ENCODE data around the gene SORL1. TPM values are rescaled to one million over a fixed set of nuclear protein-coding genes. Genes with fewer than 3 reads are reported as not detected.

SORL1 gene
- total RNA-seq, 1 donor from 2014 or later = 46.0 TPM

DNA sequence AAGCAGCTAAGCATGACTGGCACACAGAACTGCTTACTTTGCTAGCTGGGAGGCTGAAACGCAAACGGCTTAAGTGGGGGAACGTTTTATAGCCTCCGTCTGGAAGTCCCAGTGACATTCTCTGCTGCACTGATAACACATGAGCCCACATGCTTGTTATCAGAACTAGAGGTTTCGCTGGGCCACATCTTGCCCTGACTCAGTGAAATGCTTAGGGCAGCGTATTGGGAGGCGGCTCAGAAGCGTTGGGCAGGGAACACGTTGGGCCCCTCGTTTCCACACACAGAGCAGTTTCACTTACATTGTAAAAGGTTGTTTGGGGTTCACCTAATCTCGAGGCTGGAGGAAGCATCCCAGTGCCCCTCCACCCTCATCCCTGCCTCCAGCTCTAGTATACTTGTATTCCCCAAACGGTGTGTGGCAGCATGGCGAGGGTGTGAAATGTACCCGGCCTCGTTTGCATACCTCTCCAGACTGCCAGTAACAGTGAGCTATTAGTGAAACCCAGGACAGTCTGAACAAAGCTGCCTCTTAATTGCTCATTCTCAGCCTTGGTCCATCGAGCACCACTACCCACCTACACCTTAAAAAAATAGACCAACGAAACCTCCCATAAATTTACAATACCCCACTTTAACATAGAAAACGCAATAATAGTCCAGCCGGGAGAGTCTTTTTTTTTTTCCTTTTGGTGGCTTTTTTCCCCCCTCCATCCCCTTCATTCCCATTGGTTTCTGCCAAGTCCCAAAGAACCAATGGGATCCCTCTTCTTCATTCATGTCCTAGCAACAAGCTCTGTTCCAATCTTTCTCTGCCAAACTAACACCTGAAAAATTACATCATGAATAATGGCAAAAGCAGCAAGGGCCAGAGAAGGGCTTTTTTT, 219.4 kb downstream of the SORL1 start:
- Histone ChIP-seq H3K4me2 (no peak overlapping the region), H2AFZ (replicated peaks) (no peak overlapping the region), H3K4me1 (peaks cover 8% of the 10 kb centered on the region), H3K36me3 (no peaks in the 10 kb centered on the region), H3K79me2 (ENCODE audit: low read depth) (no peaks in the 10 kb centered on the region), H4K20me1 (ENCODE audit: low read depth) (no peaks in the 10 kb centered on the region), H3K9me3 (ENCODE audit: low read depth) (no peaks in the 10 kb centered on the region), H3F3A (ENCODE audit: low read depth) (no peaks in the 10 kb centered on the region), H3K4me3 (no peak overlapping the region), H3K27ac (no peak overlapping the region), H3K27me3 (no peaks in the 10 kb centered on the region), H3K9ac (no peak overlapping the region)
- TF ChIP-seq CTCF (IDR thresholded peaks at IDR 0.05) (no peak), EZH2 (IDR thresholded peaks at IDR 0.05) (no peak), EZH2phosphoT487 (IDR thresholded peaks at IDR 0.05) (no peak)
- peaks cover 3% of the 10 kb centered on the region for H3K9me3 Mint-ChIP-seq
- no peak overlapping the region for H3K4me3 Mint-ChIP-seq
- H3K27me3 Mint-ChIP-seq (ENCODE audit: insufficient read depth, low read depth) = peaks cover under 1% of the 10 kb centered on the region
- H3K4me1 Mint-ChIP-seq = peaks cover 26% of the 10 kb centered on the region
- H3K27ac Mint-ChIP-seq = peak overlapping the region; percentile 58
- no peaks in the 10 kb centered on the region for H3K36me3 Mint-ChIP-seq
- DNase-seq (ENCODE audit: low spot score) = no peak

- no peak overlapping the region for H3K4me3 Mint-ChIP-seq
- no peak overlapping the region for H3K4me2 ChIP-seq
- peak overlapping the region; percentile 0 for H2AFZ ChIP-seq (replicated peaks)
- H3K9me3 ChIP-seq (ENCODE audit: low read depth) = no peaks in the 10 kb centered on the region
- H3K27me3 Mint-ChIP-seq (ENCODE audit: insufficient read depth, low read depth) = no peaks in the 10 kb centered on the region
- no peak overlapping the region for H3K27ac Mint-ChIP-seq
- no peak overlapping the region for H3K27ac ChIP-seq
- DNase-seq (ENCODE audit: low spot score) = no peak
- no peaks in the 10 kb centered on the region for H3K27me3 ChIP-seq
- H3K9me3 Mint-ChIP-seq = no peaks in the 10 kb centered on the region
- no peaks in the 10 kb centered on the region for H3K36me3 Mint-ChIP-seq
- no peak overlapping the region for H3K4me3 ChIP-seq
- peaks cover 8% of the 10 kb centered on the region for H3K4me1 ChIP-seq
- no peaks in the 10 kb centered on the region for H4K20me1 ChIP-seq (ENCODE audit: low read depth)
- no peaks in the 10 kb centered on the region for H3K79me2 ChIP-seq (ENCODE audit: low read depth)
- TF ChIP-seq EZH2phosphoT487 (IDR thresholded peaks at IDR 0.05) = no peak
- no peaks in the 10 kb centered on the region for H3F3A ChIP-seq (ENCODE audit: low read depth)
- peaks cover 26% of the 10 kb centered on the region for H3K4me1 Mint-ChIP-seq
- no peak overlapping the region for H3K9ac ChIP-seq
- no peaks in the 10 kb centered on the region for H3K36me3 ChIP-seq
Observed at GRCh38 chr11:121672630-121673487, 220.7 kb downstream of the SORL1 start.

- no peak overlapping the region for H3K27ac Mint-ChIP-seq
- Histone ChIP-seq H3K9ac (no peak overlapping the region), H3K4me1 (no peaks in the 10 kb centered on the region), H3K27ac (no peak overlapping the region), H2AFZ (replicated peaks) (no peak overlapping the region), H3F3A (ENCODE audit: low read depth) (no peaks in the 10 kb centered on the region), H3K36me3 (no peaks in the 10 kb centered on the region), H4K20me1 (ENCODE audit: low read depth) (no peaks in the 10 kb centered on the region), H3K79me2 (ENCODE audit: low read depth) (no peaks in the 10 kb centered on the region), H3K4me3 (no peak overlapping the region), H3K4me2 (no peak overlapping the region), H3K27me3 (no peaks in the 10 kb centered on the region), H3K9me3 (ENCODE audit: low read depth) (no peaks in the 10 kb centered on the region)
- H3K4me1 Mint-ChIP-seq = no peaks in the 10 kb centered on the region
- no peak overlapping the region for H3K4me3 Mint-ChIP-seq
- DNase-seq (ENCODE audit: low spot score) = no peak
- no peaks in the 10 kb centered on the region for H3K36me3 Mint-ChIP-seq
- TF ChIP-seq CTCF (IDR thresholded peaks at IDR 0.05) (no peak), EZH2phosphoT487 (IDR thresholded peaks at IDR 0.05) (no peak), EZH2 (IDR thresholded peaks at IDR 0.05) (no peak)
- H3K27me3 Mint-ChIP-seq (ENCODE audit: insufficient read depth, low read depth) = peaks cover 2% of the 10 kb centered on the region
- H3K9me3 Mint-ChIP-seq = no peaks in the 10 kb centered on the region
Observed at GRCh38 chr11:121681550-121682268, 229.6 kb downstream of the SORL1 start.

Other genes with a start within 250 kb of the SORL1 start
- 43.3 and 80.7 TPM in 2 replicates for gene SC5D, start 159.5 kb upstream of the SORL1 start, total RNA-seq (ENCODE audit: low replicate concordance)